AG04449 (cell line): ENCODE results near the gene FBXL13.
A peak's percentile ranks its signal among the peaks of the same experiment; 100 is the strongest.

Source experiments
- CTCF ChIA-PET: fragments of 350-600 bp; formaldehyde crosslinking; extraction: SDS; loops from one replicate; lab custom pipeline; 2021; ENCODE audit warnings: antibody characterized with exemption; lab: Yijun Ruan, JAX
- POLR2A ChIA-PET: fragments of 400-600, 350-600 bp; formaldehyde crosslinking; extraction: SDS; loops from one replicate; lab custom pipeline; 2020; ENCODE audit warnings: antibody characterized with exemption, inconsistent platforms; lab: Yijun Ruan, JAX
- DNase-seq: peaks from one replicate; pipeline ENCODE4 v3.0.0-alpha.2; 2010; ENCODE audit warnings: low read depth, low spot score
- H3K4me3 ChIP-seq: 2 replicates; pipeline ENCODE4 v1.5.1; 2011; ENCODE audit warnings: low read depth, mild to moderate bottlenecking, control low read depth, low read length
- CTCF ChIP-seq: IDR thresholded peaks from one replicate; pipeline ENCODE4 v1.5.1; 2011; ENCODE audit warnings: mild to moderate bottlenecking, moderate library complexity, low read length, control low read depth, inconsistent platforms; ENCODE audit not compliant: insufficient read depth; ENCODE audit errors: missing control alignments

Gene FBXL13

GRCh38 chr7:102883098-102883860 is 191.3 kb downstream of the FBXL13 start:
- no peak for DNase-seq
- ChIA-PET POLR2A (no interaction called here), CTCF (interaction anchor here (0.6 to 1.1 kb wide), 3 partner anchors 179 to 231 kb away, joined by 3 to 4 read pairs (median 3); no protein-coding TSS in a partner anchor)
- TF ChIP-seq CTCF = no peak
- no peak overlapping the region for H3K4me3 ChIP-seq

- peak; percentile 98 for DNase-seq
- CTCF ChIA-PET = interaction anchor here (0.9 to 1.4 kb wide), 3 partner anchors 9 to 61 kb away, joined by 3 read pairs; no protein-coding TSS in a partner anchor
- peak; percentile 2 for TF ChIP-seq CTCF
- POLR2A ChIA-PET = interaction anchor here (1.5 to 2.3 kb wide), 2 partner anchors 16 to 199 kb away, joined by 4 to 7 read pairs; partner anchors contain the start of genes ARMC10 and FBXL13
- no peak overlapping the region for H3K4me3 ChIP-seq
These were observed 198.8 kb downstream of the FBXL13 start for GRCh38 chr7:102875700-102876295.

- ChIA-PET POLR2A (interaction anchor here (1.4 to 2.3 kb wide), 3 partner anchors 17 to 200 kb away, joined by 3 to 7 read pairs (median 4); partner anchors contain the start of genes ARMC10 and FBXL13), CTCF (interaction anchor here (0.9 to 1.4 kb wide), 4 partner anchors 8 to 187 kb away, joined by 3 read pairs; no protein-coding TSS in a partner anchor)
- DNase-seq = no peak
- no peak for TF ChIP-seq CTCF
- H3K4me3 ChIP-seq = no peak overlapping the region
These were observed 199.6 kb downstream of the FBXL13 start for GRCh38 chr7:102874966-102875365.

GRCh38 chr7:102874166-102874829 is 200.3 kb downstream of the FBXL13 start:
- POLR2A ChIA-PET = interaction anchor here (1.4 to 2.3 kb wide), 2 partner anchors 17 to 37 kb away, joined by 3 to 7 read pairs; no protein-coding TSS in a partner anchor
- CTCF ChIA-PET = interaction anchor here (1.0 to 2.7 kb wide), 3 partner anchors 19 to 188 kb away, joined by 3 to 11 read pairs (median 3); no protein-coding TSS in a partner anchor
- no peak for TF ChIP-seq CTCF
- no peak overlapping the region for H3K4me3 ChIP-seq
- peak; percentile 71 for DNase-seq

DNA sequence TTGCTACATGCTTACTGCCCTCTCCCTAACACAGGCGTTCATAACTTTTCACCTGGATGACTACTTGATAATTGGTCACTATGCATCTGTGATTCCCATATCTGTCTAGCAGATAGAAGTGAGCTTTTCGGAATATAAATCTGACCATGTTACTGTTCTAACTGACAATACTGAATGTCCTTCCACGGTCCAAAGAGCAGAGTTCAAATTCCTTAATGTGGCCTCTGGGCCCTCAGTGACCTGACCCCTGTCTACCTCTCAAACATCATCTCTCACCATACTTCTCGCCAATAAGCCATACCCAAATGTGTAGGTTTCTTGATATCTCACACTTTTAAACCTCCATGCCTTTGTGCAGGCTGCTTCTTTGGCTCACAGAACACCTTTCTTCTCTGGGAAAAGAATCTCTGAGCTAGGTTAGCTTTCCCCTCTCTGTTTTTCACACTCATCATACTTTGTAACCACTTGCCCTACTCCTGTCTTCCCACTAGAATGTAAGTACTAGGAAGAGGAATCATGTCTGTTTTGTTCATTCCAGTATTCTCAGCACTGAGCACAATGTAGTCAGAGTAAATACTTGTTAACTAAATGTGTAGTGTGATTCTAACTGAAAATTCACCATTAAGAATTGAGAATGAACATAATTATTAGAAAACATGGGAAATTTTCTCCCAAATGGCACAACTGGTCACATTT is 201.0 kb downstream of the FBXL13 start:
- no peak for TF ChIP-seq CTCF
- POLR2A ChIA-PET = interaction anchor here (1.0 to 2.3 kb wide), 3 partner anchors 17 to 37 kb away, joined by 3 to 7 read pairs (median 5); no protein-coding TSS in a partner anchor
- no peak for DNase-seq
- CTCF ChIA-PET = interaction anchor here (0.8 to 2.7 kb wide), 4 partner anchors 8 to 190 kb away, joined by 3 to 11 read pairs (median 3); no protein-coding TSS in a partner anchor
- H3K4me3 ChIP-seq = no peak overlapping the region
